Ishikawa (cell line): Measurements from ENCODE around the gene NDUFA11.

Experiments
- CEBPB ChIP-seq: IDR thresholded peaks from 2 replicates; pipeline ENCODE4 v1.6.1; 2012
- CREB1 ChIP-seq: IDR thresholded peaks from 2 replicates; pipeline ENCODE4 v1.6.1; 2012; ENCODE audit warnings: low read depth
- EGR1 ChIP-seq: IDR thresholded peaks from 2 replicates; pipeline ENCODE4 v1.6.1; 2012
- EP300 ChIP-seq: IDR thresholded peaks from 2 replicates; pipeline ENCODE4 v1.6.1; 2012; ENCODE audit warnings: borderline replicate concordance
- FOXM1 ChIP-seq: IDR thresholded peaks from 2 replicates; pipeline ENCODE4 v1.6.1; 2012; ENCODE audit warnings: low read depth, borderline replicate concordance
- NFIC ChIP-seq: IDR thresholded peaks from 2 replicates; pipeline ENCODE4 v1.6.1; 2012
- RAD21 ChIP-seq: IDR thresholded peaks from 2 replicates; pipeline ENCODE4 v1.6.1; 2012; ENCODE audit warnings: low read depth
- TAF1 ChIP-seq: IDR thresholded peaks from 2 replicates; pipeline ENCODE4 v1.6.1; 2012; ENCODE audit warnings: low read depth, mild to moderate bottlenecking
- TCF12 ChIP-seq: IDR thresholded peaks from 2 replicates; pipeline ENCODE4 v1.6.1; 2012; ENCODE audit warnings: low read depth
- TEAD4 ChIP-seq: IDR thresholded peaks from 2 replicates; pipeline ENCODE4 v1.6.1; 2012
- USF1 ChIP-seq: IDR thresholded peaks from 2 replicates; pipeline ENCODE4 v1.6.1; 2012
- YY1 ChIP-seq: IDR thresholded peaks from 2 replicates; pipeline ENCODE4 v1.6.1; 2012; ENCODE audit warnings: low read depth
- ZBTB7A ChIP-seq: IDR thresholded peaks from 2 replicates; pipeline ENCODE4 v1.6.1; 2012; ENCODE audit warnings: low read depth
- TF ChIP-seq, protein P1 (sequence below): IDR thresholded peaks from 2 replicates; pipeline ENCODE4 v1.6.1; 2012
- TF ChIP-seq, protein P2 (sequence below): IDR thresholded peaks from 2 replicates; pipeline ENCODE4 v1.6.1; 2012; ENCODE audit warnings: low read depth, mild to moderate bottlenecking

The NDUFA11 gene

GRCh38 chr19:5904352-5905113 lies 943 bp upstream of the NDUFA11 start, which contains the start of gene VMAC:
VMAC (plus strand) TSS chr19:5904872; CDS start chr19:5904891, 19 bp downstream.
- TF ChIP-seq EGR1 (no peak), CEBPB (no peak), TEAD4 (no peak), ZBTB7A (no peak), EP300 (no peak; the same call in 1 of the 2 replicates), TAF1 (peak; percentile 70; the same call in 1 of the 2 replicates), RAD21 (no peak), FOXM1 (no peak), USF1 (no peak), CREB1 (no peak), NFIC (no peak), TCF12 (peak; percentile 38; the same call in 1 of the 2 replicates), YY1 (peak; percentile 56; the same call in 1 of the 2 replicates)
- TF ChIP-seq, protein P1, sequence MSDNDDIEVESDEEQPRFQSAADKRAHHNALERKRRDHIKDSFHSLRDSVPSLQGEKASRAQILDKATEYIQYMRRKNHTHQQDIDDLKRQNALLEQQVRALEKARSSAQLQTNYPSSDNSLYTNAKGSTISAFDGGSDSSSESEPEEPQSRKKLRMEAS, result no peak; the same call in 1 of the 2 replicates
- TF ChIP-seq, protein P2, sequence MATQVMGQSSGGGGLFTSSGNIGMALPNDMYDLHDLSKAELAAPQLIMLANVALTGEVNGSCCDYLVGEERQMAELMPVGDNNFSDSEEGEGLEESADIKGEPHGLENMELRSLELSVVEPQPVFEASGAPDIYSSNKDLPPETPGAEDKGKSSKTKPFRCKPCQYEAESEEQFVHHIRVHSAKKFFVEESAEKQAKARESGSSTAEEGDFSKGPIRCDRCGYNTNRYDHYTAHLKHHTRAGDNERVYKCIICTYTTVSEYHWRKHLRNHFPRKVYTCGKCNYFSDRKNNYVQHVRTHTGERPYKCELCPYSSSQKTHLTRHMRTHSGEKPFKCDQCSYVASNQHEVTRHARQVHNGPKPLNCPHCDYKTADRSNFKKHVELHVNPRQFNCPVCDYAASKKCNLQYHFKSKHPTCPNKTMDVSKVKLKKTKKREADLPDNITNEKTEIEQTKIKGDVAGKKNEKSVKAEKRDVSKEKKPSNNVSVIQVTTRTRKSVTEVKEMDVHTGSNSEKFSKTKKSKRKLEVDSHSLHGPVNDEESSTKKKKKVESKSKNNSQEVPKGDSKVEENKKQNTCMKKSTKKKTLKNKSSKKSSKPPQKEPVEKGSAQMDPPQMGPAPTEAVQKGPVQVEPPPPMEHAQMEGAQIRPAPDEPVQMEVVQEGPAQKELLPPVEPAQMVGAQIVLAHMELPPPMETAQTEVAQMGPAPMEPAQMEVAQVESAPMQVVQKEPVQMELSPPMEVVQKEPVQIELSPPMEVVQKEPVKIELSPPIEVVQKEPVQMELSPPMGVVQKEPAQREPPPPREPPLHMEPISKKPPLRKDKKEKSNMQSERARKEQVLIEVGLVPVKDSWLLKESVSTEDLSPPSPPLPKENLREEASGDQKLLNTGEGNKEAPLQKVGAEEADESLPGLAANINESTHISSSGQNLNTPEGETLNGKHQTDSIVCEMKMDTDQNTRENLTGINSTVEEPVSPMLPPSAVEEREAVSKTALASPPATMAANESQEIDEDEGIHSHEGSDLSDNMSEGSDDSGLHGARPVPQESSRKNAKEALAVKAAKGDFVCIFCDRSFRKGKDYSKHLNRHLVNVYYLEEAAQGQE, result no peak

- TF ChIP-seq RAD21 (no peak), TAF1 (no peak), FOXM1 (no peak), USF1 (no peak), EGR1 (no peak), TEAD4 (no peak)
Measured at GRCh38 chr19:5903056-5903623, 450 bp downstream of the NDUFA11 start.

DNA sequence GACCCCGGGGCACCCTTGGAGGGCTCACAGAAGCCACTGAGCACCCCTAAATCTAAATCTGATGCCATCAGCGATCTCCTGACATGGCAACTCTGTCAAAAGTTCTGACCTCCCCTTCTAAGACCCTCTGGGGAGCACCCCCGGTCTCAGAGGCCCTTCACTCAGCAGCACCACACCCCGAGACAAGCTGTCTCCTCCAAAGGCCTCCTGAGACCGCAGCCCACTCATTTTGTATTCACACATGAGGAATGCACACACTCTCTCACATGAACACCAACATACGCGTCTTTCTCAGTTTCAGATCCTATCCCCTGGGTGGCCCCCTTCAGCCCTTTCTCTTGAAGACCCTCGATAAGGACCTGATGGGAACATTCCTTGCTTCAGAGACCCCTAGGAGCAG lies 2.6 kb downstream of the NDUFA11 start:
- no peak for TF ChIP-seq TAF1

GRCh38 chr19:5899728-5900526 lies 3.7 kb downstream of the NDUFA11 start:
- no peak for TF ChIP-seq TEAD4
- TF ChIP-seq NFIC, result no peak
- no peak for TF ChIP-seq RAD21
- TF ChIP-seq USF1, result no peak
- TF ChIP-seq TAF1, result no peak
- no peak for TF ChIP-seq YY1

DNA sequence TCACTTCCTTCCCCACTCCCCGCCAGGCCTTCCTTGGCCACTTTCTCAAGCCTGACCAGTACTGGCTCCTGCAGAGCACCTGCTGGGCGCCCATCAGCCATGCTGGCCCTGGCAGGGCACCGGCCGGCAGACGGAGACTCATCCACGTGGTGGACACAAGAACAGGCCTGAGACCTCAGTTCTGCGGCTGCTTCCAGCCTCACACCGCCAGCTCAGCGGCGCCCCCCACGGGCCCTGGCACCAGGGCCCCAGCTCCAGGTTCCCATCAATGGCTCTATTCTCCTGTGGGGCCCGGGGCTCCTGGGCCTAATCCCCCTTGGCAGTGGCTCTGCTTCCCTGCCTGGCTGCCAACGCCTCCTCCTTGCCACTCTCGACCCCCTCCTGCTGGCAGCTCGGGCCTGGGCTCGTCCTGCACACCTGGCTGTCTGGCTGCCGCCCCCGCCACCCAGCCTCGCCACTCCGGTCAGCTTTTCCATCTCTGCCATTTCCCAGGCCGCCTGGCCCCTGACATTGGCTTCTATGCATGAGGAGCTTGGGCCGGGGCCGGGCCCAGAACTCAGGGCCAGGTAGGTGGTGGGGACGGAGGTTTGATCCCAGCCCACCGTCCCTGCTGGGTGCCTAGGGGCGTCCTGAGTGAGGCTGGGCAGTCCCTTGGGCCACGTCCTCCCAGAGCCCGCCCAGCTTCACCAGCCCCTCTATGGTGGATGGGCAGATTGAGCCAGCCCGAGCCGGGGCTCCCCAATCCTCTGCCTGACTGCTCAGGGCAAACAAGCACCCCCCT lies 6.2 kb downstream of the NDUFA11 start:
- TF ChIP-seq FOXM1 (no peak), TCF12 (no peak), EGR1 (no peak), CEBPB (no peak), ZBTB7A (0 out of 2 replicates have a peak, but pooled peaks have one; percentile 35), CREB1 (no peak), TAF1 (no peak), USF1 (peak; percentile 25; the same call in 1 of the 2 replicates), YY1 (no peak), EP300 (peak; percentile 8; the same call in 1 of the 2 replicates), NFIC (no peak), TEAD4 (no peak), RAD21 (peak; percentile 40)
- TF ChIP-seq, protein P2, result no peak
- TF ChIP-seq, protein P1, result peak; percentile 78
